Fibroblast of pulmonary artery (primary cell): ENCODE measurements around the gene TYRO3.

Experiments used
- DNase-seq: peaks from one replicate; pipeline ENCODE4 v3.0.0-alpha.2; 2010; ENCODE audit warnings: low read depth
- H3K4me3 ChIP-seq: replicated peaks from 2 replicates; pipeline ENCODE4 v1.5.1; 2011; ENCODE audit warnings: low read depth, mild to moderate bottlenecking, control low read depth, low read length, moderate library complexity
- TF ChIP-seq, protein P1 (sequence below): IDR thresholded peaks from 2 replicates; pipeline ENCODE4 v1.5.1; 2011; ENCODE audit warnings: mild to moderate bottlenecking, control low read depth, low read length, inconsistent platforms; ENCODE audit errors: missing control alignments

TYRO3 gene

DNA sequence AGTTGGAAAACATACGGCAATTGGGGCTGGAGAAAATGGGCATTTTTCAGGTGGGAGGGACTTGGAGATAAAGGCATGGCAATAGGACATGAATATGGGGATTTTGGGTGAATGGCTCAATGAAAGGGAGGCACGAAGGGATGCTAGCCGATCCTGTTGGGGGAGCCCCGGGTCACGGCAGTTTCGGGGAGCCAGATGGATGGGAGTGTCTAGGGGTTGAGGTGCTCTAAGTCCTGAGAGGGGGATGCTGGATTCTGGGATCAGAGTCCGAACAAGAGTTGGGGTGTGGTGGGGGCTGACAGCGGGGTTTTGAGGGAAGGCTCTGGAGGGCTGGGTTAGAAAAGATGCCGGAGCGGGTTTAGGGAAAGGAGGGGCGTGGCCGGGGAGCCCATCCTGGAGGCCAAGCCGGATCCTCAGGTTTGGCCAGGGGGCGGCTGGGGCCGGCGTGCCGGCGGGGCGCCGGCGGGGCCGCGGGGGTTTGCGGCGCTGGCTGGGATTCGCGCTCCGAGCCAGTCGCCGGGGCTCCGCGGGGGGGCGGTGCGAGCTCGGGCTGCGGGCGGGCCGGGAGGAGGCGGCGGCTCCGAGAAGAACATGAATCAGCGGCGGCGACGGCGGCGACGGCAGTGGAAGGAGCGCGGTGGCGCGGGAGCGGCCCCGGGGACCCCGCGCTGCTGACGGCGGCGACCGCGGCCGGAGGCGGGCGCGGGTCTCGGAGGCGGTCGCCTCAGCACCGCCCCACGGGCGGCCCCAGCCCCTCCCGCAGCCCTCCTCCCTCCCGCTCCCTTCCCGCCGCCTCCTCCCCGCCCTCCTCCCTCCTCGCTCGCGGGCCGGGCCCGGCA, at the start of gene TYRO3:
TYRO3 (plus strand) TSS at position 813 of the 839 bp plus-strand sequence. CDS start 46 bp downstream, outside the sequence.
- TF ChIP-seq, protein P1, sequence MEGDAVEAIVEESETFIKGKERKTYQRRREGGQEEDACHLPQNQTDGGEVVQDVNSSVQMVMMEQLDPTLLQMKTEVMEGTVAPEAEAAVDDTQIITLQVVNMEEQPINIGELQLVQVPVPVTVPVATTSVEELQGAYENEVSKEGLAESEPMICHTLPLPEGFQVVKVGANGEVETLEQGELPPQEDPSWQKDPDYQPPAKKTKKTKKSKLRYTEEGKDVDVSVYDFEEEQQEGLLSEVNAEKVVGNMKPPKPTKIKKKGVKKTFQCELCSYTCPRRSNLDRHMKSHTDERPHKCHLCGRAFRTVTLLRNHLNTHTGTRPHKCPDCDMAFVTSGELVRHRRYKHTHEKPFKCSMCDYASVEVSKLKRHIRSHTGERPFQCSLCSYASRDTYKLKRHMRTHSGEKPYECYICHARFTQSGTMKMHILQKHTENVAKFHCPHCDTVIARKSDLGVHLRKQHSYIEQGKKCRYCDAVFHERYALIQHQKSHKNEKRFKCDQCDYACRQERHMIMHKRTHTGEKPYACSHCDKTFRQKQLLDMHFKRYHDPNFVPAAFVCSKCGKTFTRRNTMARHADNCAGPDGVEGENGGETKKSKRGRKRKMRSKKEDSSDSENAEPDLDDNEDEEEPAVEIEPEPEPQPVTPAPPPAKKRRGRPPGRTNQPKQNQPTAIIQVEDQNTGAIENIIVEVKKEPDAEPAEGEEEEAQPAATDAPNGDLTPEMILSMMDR: no peak
- peak; percentile 43 for DNase-seq
- peak within 1 kb of the TSS; percentile 73 for H3K4me3 ChIP-seq

DNA sequence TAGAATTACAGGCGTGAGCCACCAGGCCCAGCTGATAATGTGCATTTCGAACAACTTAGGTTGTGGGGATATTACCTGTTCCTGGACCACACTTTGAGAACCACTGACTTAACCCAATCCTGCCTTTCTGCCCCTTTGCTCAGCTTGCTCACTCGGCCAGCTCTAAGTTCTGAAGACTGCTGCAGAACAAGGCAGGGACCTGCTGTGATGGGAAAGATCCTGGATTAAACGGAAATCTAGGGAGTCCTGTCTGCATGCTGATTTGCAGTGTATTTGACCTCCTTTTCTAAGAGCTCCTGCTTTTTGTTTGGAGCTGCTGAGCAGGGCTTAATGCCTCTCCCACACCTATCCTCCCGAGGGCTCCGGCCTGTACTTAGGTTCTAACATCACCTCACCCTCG, 48.3 kb upstream of the TYRO3 start:
- TF ChIP-seq, protein P1: no peak
- H3K4me3 ChIP-seq: no peak overlapping the region

DNA sequence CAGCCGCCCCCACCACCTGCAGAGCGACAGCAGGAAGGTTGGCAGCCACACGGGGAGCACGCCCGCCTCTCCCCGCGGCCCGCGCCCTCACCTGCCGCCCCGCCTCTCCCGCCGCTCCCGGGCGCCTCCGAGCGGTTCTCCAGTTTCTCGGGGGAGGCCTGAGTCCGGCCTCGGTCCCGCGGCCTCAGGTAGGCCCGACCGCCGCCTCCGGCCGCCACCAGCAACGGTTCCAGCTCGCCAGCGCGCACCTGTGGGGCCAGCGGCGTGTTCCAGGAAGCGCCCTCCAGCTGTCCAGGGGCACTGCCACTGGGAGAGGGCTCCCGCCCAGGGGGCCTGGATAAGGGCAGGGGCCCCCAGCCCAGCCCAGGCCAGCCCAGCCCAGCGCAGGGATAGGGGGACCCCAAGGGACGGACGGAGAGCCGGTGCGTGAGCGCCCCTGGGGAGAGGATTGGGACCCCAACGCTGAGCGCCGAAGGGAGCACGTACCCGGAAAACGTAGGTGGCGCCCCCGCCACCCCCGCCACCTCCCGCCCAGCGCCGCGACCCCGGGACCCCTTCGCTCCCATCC, 47.6 kb upstream of the TYRO3 start:
- DNase-seq: no peak
- TF ChIP-seq, protein P1: no peak
- no peak overlapping the region for H3K4me3 ChIP-seq

More for the DNA sequence above, 48.3 kb upstream of the TYRO3 start:
- no peak for DNase-seq

DNA sequence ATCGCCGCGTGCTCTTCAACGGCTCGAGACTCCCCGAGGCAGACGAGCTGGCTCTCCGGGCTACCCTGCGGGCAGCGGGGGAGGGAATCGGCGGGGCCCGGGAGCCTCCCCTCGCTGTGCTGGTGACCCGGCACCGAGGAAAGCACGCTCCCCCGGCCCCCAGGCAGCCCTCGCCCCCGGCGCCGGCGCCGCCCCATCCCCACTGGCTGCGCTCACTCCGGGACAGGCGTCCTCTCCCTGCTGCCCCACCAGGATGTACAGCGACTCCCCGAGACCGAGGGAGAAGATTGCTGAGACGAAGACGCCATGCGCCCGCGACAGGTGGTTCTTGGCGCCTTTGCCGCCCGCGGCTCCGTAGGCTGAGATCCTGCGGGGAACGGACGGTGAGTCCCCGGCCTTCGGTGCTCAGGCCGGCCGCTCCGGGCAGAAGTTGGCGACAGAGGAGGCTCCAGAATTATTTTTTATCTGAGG, 47.1 kb upstream of the TYRO3 start:
- no peak for DNase-seq

DNA sequence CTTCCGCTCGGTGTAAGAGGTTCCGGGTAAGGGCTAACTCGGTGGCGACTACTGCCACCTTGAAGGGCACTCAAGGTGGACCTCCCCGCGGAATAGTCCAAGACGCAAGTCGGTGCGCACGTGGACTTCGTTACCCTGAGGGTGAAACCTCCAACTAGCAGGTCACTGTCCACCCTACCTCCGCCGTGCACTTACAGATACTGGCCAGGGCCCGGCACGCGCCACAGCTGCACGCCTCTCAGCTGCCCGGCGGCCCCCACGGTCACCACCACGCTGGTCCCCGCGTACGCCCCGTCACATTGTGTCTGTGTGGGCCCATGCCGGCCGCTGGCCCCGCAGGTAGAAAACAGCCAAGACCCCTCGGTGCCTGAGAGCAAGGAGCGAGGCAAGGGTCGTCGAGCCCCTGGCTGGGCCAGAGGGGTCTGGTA, 46.5 kb upstream of the TYRO3 start:
- TF ChIP-seq, protein P1: no peak
- no peak for DNase-seq
- H3K4me3 ChIP-seq: no peak overlapping the region

More for the DNA sequence above, 47.1 kb upstream of the TYRO3 start:
- TF ChIP-seq, protein P1: no peak
- no peak overlapping the region for H3K4me3 ChIP-seq

DNA sequence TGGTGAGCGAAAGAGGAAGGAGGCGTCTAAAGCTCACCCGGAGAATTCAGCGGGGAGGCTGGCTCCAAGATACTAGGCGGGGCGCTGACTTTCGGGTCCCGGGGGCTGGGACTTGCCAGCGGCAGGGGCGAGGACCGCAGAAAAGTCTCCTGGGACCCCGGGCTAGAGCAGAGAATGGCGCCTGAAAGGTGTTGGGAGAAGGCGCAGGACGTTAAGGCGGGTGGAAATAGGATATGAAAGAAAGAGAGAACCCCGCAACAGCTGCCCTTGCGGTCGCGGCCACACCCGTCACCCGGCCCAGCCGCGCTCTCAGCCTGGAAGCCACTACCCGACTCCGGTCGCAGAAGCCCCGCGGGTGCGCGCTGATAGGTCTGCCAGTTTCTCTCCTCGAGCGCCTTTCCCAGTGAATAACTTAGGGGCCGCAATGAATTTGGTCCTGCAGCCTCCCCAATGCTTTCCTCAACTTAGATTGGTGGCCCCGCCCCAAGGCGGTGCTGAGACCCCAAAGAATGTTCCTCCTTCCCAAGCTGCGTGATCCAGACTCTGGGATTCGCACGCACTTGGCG, 46.0 kb upstream of the TYRO3 start:
- peak overlapping the region; percentile 25 for H3K4me3 ChIP-seq
- no peak for DNase-seq
- TF ChIP-seq, protein P1: no peak
